Ectodermal cell (in vitro differentiated cells): ENCODE results near the gene TBCK.

Source experiments
- H3K27ac ChIP-seq: 2 replicates; pipeline ENCODE4 v1.7.0; 2013; ENCODE audit warnings: mild to moderate bottlenecking, low read depth, low read length; ENCODE audit not compliant: insufficient read depth, poor library complexity, severe bottlenecking
- H3K27me3 ChIP-seq: 2 replicates; pipeline ENCODE4 v1.7.0; 2013; ENCODE audit warnings: mild to moderate bottlenecking, low read length; ENCODE audit not compliant: insufficient read depth, control insufficient read depth, poor library complexity, severe bottlenecking
- H3K36me3 ChIP-seq: one replicate; pipeline ENCODE4 v1.7.0; 2013; ENCODE audit warnings: low read length; ENCODE audit not compliant: control insufficient read depth, insufficient read depth
- H3K4me1 ChIP-seq: one replicate; pipeline ENCODE4 v1.7.0; 2013; ENCODE audit warnings: low read length; ENCODE audit not compliant: control insufficient read depth, insufficient read depth
- H3K4me3 ChIP-seq: 2 replicates; pipeline ENCODE4 v1.7.0; 2013; ENCODE audit warnings: low read depth, low read length, control low read depth; ENCODE audit not compliant: insufficient read depth
- H3K9me3 ChIP-seq: 2 replicates; pipeline ENCODE4 v1.7.0; 2013; ENCODE audit warnings: mild to moderate bottlenecking, low read length, moderate library complexity; ENCODE audit not compliant: control insufficient read depth
- WGBS, 2 experiments: methylation state at CpG; one replicate each; pipeline ENCODE4 v1.1.7; 2013; ENCODE audit warnings: missing lambda C conversion rate in 2 of 2; 5-methylcytosine and 5-hydroxymethylcytosine counted together

The TBCK gene

GRCh38 chr4:106306561-106306960 lies 9.4 kb downstream of the TBCK start:
- no peaks in the 10 kb centered on the region for H3K36me3 ChIP-seq
- no peaks in the 10 kb centered on the region for H3K4me1 ChIP-seq
- no peak overlapping the region for H3K27ac ChIP-seq
- no peaks in the 10 kb centered on the region for H3K9me3 ChIP-seq
- no peaks in the 10 kb centered on the region for H3K27me3 ChIP-seq
- H3K4me3 ChIP-seq: no peak overlapping the region

GRCh38 chr4:106305435-106306055 lies 10.5 kb downstream of the TBCK start:
- Histone ChIP-seq H3K27me3 (no peaks in the 10 kb centered on the region), H3K36me3 (no peaks in the 10 kb centered on the region), H3K4me1 (no peaks in the 10 kb centered on the region), H3K27ac (no peak overlapping the region), H3K9me3 (no peaks in the 10 kb centered on the region), H3K4me3 (no peak overlapping the region)
- 91 to 95% methylated on average over 4 of the region's 4 CpGs for WGBS, 2 experiments

GRCh38 chr4:106304632-106305031 lies 11.4 kb downstream of the TBCK start:
- H3K4me3 ChIP-seq: no peak overlapping the region
- no peak overlapping the region for H3K27ac ChIP-seq
- H3K27me3 ChIP-seq: no peaks in the 10 kb centered on the region
- H3K9me3 ChIP-seq: no peaks in the 10 kb centered on the region
- no peaks in the 10 kb centered on the region for H3K4me1 ChIP-seq
- H3K36me3 ChIP-seq: peaks cover 4% of the 10 kb centered on the region

- WGBS, 2 experiments: 90 to 98% methylated on average over 3 of the region's 3 CpGs
- Histone ChIP-seq H3K27ac (no peak overlapping the region), H3K27me3 (no peaks in the 10 kb centered on the region), H3K9me3 (no peaks in the 10 kb centered on the region), H3K36me3 (peaks cover 4% of the 10 kb centered on the region), H3K4me3 (no peak overlapping the region), H3K4me1 (no peaks in the 10 kb centered on the region)
Observed at GRCh38 chr4:106303548-106304281, 12.3 kb downstream of the TBCK start.

GRCh38 chr4:106302062-106302438 lies 14.0 kb downstream of the TBCK start:
- Histone ChIP-seq H3K4me3 (no peak overlapping the region), H3K27me3 (no peaks in the 10 kb centered on the region), H3K36me3 (peaks cover 4% of the 10 kb centered on the region), H3K9me3 (no peaks in the 10 kb centered on the region), H3K27ac (no peak overlapping the region), H3K4me1 (no peaks in the 10 kb centered on the region)
- WGBS, 2 experiments: 91 to 96% methylated on average over 4 of the region's 4 CpGs

- H3K9me3 ChIP-seq: no peaks in the 10 kb centered on the region
- 88 to 93% methylated on average over 2 of the region's 2 CpGs for WGBS, 2 experiments
Observed at GRCh38 chr4:106301393-106302061, 14.5 kb downstream of the TBCK start.

GRCh38 chr4:106299977-106300376 lies 16.0 kb downstream of the TBCK start:
- H3K27ac ChIP-seq: no peak overlapping the region
- no peak overlapping the region for H3K4me3 ChIP-seq
- 87 to 92% methylated on average over 4 of the region's 4 CpGs for WGBS, 2 experiments
- H3K4me1 ChIP-seq: no peaks in the 10 kb centered on the region
- peaks cover 5% of the 10 kb centered on the region for H3K36me3 ChIP-seq
- H3K27me3 ChIP-seq: no peaks in the 10 kb centered on the region
- no peaks in the 10 kb centered on the region for H3K9me3 ChIP-seq

More at GRCh38 chr4:106301393-106302061, 14.5 kb downstream of the TBCK start:
- no peaks in the 10 kb centered on the region for H3K27me3 ChIP-seq
- no peak overlapping the region for H3K27ac ChIP-seq
- peaks cover 4% of the 10 kb centered on the region for H3K36me3 ChIP-seq
- H3K4me3 ChIP-seq: no peak overlapping the region
- no peaks in the 10 kb centered on the region for H3K4me1 ChIP-seq

- no peaks in the 10 kb centered on the region for H3K9me3 ChIP-seq
- no peaks in the 10 kb centered on the region for H3K4me1 ChIP-seq
- no peaks in the 10 kb centered on the region for H3K27me3 ChIP-seq
- peaks cover 10% of the 10 kb centered on the region for H3K36me3 ChIP-seq
- no peak overlapping the region for H3K27ac ChIP-seq
- H3K4me3 ChIP-seq: no peak overlapping the region
Observed at GRCh38 chr4:106297245-106298035, 18.6 kb downstream of the TBCK start.

GRCh38 chr4:106294062-106294461 lies 21.9 kb downstream of the TBCK start:
- no peak overlapping the region for H3K27ac ChIP-seq
- H3K27me3 ChIP-seq: no peaks in the 10 kb centered on the region
- H3K4me3 ChIP-seq: no peak overlapping the region
- 95 to 97% methylated on average over 10 of the region's 10 CpGs for WGBS, 2 experiments
- H3K4me1 ChIP-seq: no peaks in the 10 kb centered on the region
- H3K9me3 ChIP-seq: no peaks in the 10 kb centered on the region
- peaks cover 7% of the 10 kb centered on the region for H3K36me3 ChIP-seq

GRCh38 chr4:106291678-106292077 lies 24.3 kb downstream of the TBCK start:
- Histone ChIP-seq H3K36me3 (peaks cover 7% of the 10 kb centered on the region), H3K27me3 (no peaks in the 10 kb centered on the region), H3K4me3 (no peak overlapping the region), H3K4me1 (no peaks in the 10 kb centered on the region), H3K9me3 (no peaks in the 10 kb centered on the region), H3K27ac (no peak overlapping the region)
- 95 to 98% methylated on average over 5 of the region's 5 CpGs for WGBS, 2 experiments
